Loucy (cell line): Measurements from ENCODE around the gene FAM20C.

Source experiments
- H2AFZ ChIP-seq: fragments of 200-600 bp; sonication (generic); 2 replicates; pipeline ENCODE4 v1.6.0; 2016; ENCODE audit warnings: antibody characterized with exemption, mild to moderate bottlenecking, low read length, moderate library complexity
- H3F3A ChIP-seq: fragments of 200-600 bp; 2 replicates; pipeline ENCODE4 v1.6.0; 2016; ENCODE audit warnings: antibody characterized with exemption, low read depth, mild to moderate bottlenecking
- H3K27me3 ChIP-seq: fragments of 200-600 bp; sonication (generic); 2 replicates; pipeline ENCODE4 v1.6.1; 2014; ENCODE audit warnings: low read length, mild to moderate bottlenecking; ENCODE audit not compliant: insufficient read depth, poor library complexity, severe bottlenecking
- H3K36me3 ChIP-seq: fragments of 200-600 bp; sonication (generic); 2 replicates; pipeline ENCODE4 v1.6.1; 2016; ENCODE audit warnings: low read length; ENCODE audit not compliant: insufficient read depth
- H3K4me1 ChIP-seq: fragments of 200-600 bp; sonication (generic); 2 replicates; pipeline ENCODE4 v1.5.1; 2014; ENCODE audit warnings: low read length, mild to moderate bottlenecking; ENCODE audit not compliant: insufficient read depth, poor library complexity, severe bottlenecking
- H3K4me2 ChIP-seq: fragments of 200-600 bp; sonication (generic); 2 replicates; pipeline ENCODE4 v1.6.0; 2014; ENCODE audit warnings: antibody characterized with exemption, low read length, low read depth, mild to moderate bottlenecking; ENCODE audit not compliant: poor library complexity, severe bottlenecking
- H3K4me3 ChIP-seq: fragments of 200-600 bp; sonication (generic); 2 replicates; pipeline ENCODE4 v1.5.1; 2014; ENCODE audit warnings: low read length, mild to moderate bottlenecking, mixed read lengths; ENCODE audit not compliant: poor library complexity, severe bottlenecking
- H3K79me2 ChIP-seq: fragments of 200-600 bp; sonication (generic); 2 replicates; pipeline ENCODE4 v1.6.1; 2014; ENCODE audit warnings: low read length; ENCODE audit not compliant: insufficient read depth
- H3K9ac ChIP-seq: fragments of 200-600 bp; sonication (generic); 2 replicates; pipeline ENCODE4 v1.6.0; 2014; ENCODE audit warnings: mild to moderate bottlenecking, low read depth, low read length, moderate library complexity; ENCODE audit not compliant: poor library complexity, severe bottlenecking
- H3K9me2 ChIP-seq: fragments of 200-600 bp; sonication (generic); replicated peaks from 2 replicates; pipeline ENCODE4 v1.6.1; 2016; ENCODE audit warnings: low read depth, low read length, mixed read lengths
- H3K9me3 ChIP-seq: fragments of 200-600 bp; sonication (generic); 2 replicates; pipeline ENCODE4 v1.6.1; 2014; ENCODE audit warnings: mild to moderate bottlenecking, antibody characterized with exemption, low read length, low read depth; ENCODE audit not compliant: insufficient read depth
- H4K20me1 ChIP-seq: fragments of 200-600 bp; sonication (generic); 2 replicates; pipeline ENCODE4 v1.6.0; 2014; ENCODE audit warnings: antibody characterized with exemption, low read length, mild to moderate bottlenecking; ENCODE audit not compliant: insufficient read depth, poor library complexity, severe bottlenecking
- EZH2phosphoT487 ChIP-seq: fragments of 200-600 bp; IDR thresholded peaks from 2 replicates; pipeline ENCODE4 v1.6.1; 2018; ENCODE audit warnings: antibody characterized with exemption, mild to moderate bottlenecking, moderate library complexity, borderline replicate concordance
- TF ChIP-seq, protein P1 (sequence below): fragments of 200-600 bp; sonication (generic); conservative IDR thresholded peaks from 2 replicates; pipeline ENCODE4 v1.5.1; 2014; ENCODE audit warnings: mild to moderate bottlenecking, antibody characterized with exemption, low read length

Gene FAM20C

GRCh38 chr7:234708-235553 lies 42.6 kb downstream of the FAM20C start:
- no peaks in the 10 kb centered on the region for H3K36me3 ChIP-seq
- H3K27me3 ChIP-seq, result no peaks in the 10 kb centered on the region
- H3F3A ChIP-seq, result no peaks in the 10 kb centered on the region
- no peak overlapping the region for H3K9ac ChIP-seq
- H3K4me1 ChIP-seq, result no peaks in the 10 kb centered on the region
- H3K9me2 ChIP-seq, result no peaks in the 10 kb centered on the region
- TF ChIP-seq, protein P1, sequence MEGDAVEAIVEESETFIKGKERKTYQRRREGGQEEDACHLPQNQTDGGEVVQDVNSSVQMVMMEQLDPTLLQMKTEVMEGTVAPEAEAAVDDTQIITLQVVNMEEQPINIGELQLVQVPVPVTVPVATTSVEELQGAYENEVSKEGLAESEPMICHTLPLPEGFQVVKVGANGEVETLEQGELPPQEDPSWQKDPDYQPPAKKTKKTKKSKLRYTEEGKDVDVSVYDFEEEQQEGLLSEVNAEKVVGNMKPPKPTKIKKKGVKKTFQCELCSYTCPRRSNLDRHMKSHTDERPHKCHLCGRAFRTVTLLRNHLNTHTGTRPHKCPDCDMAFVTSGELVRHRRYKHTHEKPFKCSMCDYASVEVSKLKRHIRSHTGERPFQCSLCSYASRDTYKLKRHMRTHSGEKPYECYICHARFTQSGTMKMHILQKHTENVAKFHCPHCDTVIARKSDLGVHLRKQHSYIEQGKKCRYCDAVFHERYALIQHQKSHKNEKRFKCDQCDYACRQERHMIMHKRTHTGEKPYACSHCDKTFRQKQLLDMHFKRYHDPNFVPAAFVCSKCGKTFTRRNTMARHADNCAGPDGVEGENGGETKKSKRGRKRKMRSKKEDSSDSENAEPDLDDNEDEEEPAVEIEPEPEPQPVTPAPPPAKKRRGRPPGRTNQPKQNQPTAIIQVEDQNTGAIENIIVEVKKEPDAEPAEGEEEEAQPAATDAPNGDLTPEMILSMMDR, result no peak
- TF ChIP-seq EZH2phosphoT487, result no peak
- peaks cover 9% of the 10 kb centered on the region; the same call in 1 of the 2 replicates for H3K9me3 ChIP-seq
- H3K79me2 ChIP-seq, result no peaks in the 10 kb centered on the region
- H3K4me3 ChIP-seq, result no peak overlapping the region
- H4K20me1 ChIP-seq, result no peaks in the 10 kb centered on the region
- no peak overlapping the region for H3K4me2 ChIP-seq
- H2AFZ ChIP-seq, result no peak overlapping the region

DNA sequence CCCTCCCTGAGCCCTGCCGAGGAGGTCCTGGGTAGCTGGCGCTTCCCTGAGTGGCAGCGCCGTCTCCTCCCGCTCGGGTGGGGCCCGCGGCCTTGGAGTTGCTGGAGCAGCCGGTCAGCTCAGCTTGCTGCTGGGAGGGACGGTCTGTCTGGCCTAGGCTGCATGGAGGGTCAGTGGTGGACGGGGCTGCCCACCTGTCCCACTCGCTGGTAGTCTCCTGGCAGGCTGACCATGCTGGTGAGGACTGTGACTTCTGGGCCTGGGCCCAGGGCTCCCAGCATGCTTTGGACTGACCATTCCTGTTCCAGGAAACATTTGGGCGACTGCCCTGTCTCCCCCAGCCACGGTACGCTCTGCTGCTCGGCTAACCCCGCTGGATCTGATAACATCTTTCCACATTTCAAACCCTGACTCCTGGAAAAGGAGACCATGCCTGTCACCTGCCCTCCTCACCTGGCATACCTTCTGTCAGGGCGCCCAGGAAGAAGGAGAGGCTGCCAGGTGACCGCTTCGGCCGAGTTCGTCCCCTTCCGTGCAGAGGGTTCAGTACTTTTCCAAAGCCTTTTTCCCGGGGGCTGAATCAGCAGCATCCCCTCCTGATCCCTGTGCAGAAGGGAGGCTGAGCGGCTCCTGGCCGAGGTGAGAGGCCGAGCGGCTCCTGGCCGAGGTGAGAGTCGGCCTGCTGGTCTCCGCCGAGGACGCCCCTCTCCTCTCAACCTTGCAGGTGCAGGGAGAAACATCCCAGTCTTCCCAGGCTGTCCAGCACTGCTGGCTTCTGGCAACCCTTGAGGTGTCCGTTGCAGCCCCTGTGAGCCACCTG lies 43.4 kb downstream of the FAM20C start:
- no peak overlapping the region for H2AFZ ChIP-seq
- H3K27me3 ChIP-seq, result no peaks in the 10 kb centered on the region
- H3K36me3 ChIP-seq, result no peaks in the 10 kb centered on the region
- no peak for TF ChIP-seq EZH2phosphoT487
- no peaks in the 10 kb centered on the region for H3K4me1 ChIP-seq
- H3K4me3 ChIP-seq, result no peak overlapping the region
- H3K9me2 ChIP-seq, result no peaks in the 10 kb centered on the region
- H3K79me2 ChIP-seq, result no peaks in the 10 kb centered on the region
- H4K20me1 ChIP-seq, result no peaks in the 10 kb centered on the region
- H3K4me2 ChIP-seq, result no peak overlapping the region
- H3F3A ChIP-seq, result no peaks in the 10 kb centered on the region
- H3K9ac ChIP-seq, result no peak overlapping the region
- peaks cover 9% of the 10 kb centered on the region; the same call in 1 of the 2 replicates for H3K9me3 ChIP-seq

GRCh38 chr7:236967-237366 lies 44.6 kb downstream of the FAM20C start:
- no peaks in the 10 kb centered on the region for H3K36me3 ChIP-seq
- H4K20me1 ChIP-seq, result no peaks in the 10 kb centered on the region
- no peaks in the 10 kb centered on the region for H3K79me2 ChIP-seq
- H3K27me3 ChIP-seq, result no peaks in the 10 kb centered on the region
- no peaks in the 10 kb centered on the region for H3F3A ChIP-seq
- no peak overlapping the region for H3K4me3 ChIP-seq
- H3K4me2 ChIP-seq, result no peak overlapping the region
- no peak overlapping the region for H3K9ac ChIP-seq
- H3K9me2 ChIP-seq, result no peaks in the 10 kb centered on the region
- no peaks in the 10 kb centered on the region for H3K4me1 ChIP-seq
- TF ChIP-seq, protein P1, result no peak
- TF ChIP-seq EZH2phosphoT487, result no peak
- no peak overlapping the region for H2AFZ ChIP-seq
- peaks cover 12% of the 10 kb centered on the region; the same call in 1 of the 2 replicates for H3K9me3 ChIP-seq
